IMR-90 (cell line): ENCODE data around the gene KCNAB1. TPM values are rescaled to one million over a fixed set of nuclear protein-coding genes. Genes with fewer than 3 reads are reported as not detected.

Experiments used
- ATAC-seq: fragments of 200-7000 bp; cut with Tn5 transposase; 2 replicates; pipeline ENCODE4 v1.9.1; 2020; ENCODE audit warnings: low read depth, mild to moderate bottlenecking, moderate library complexity
- BruUV-seq: library from RNA; stranded (reverse); fragments of 400-500 nt; replicated peaks from 2 replicates; lab custom pipeline; 2021; lab: Mats Ljungman, UMichigan
- CTCF ChIA-PET: fragments of 300-600 bp; formaldehyde crosslinking; extraction: SDS; loops from one replicate; lab custom pipeline; 2021; ENCODE audit warnings: antibody characterized with exemption; lab: Yijun Ruan, JAX
- POLR2A ChIA-PET: fragments of 300-600 bp; sonication (Branson Sonifier 250); formaldehyde crosslinking; loops from one replicate; lab custom pipeline; 2022; ENCODE audit warnings: antibody characterized with exemption; ENCODE audit not compliant: unreplicated experiment; lab: Charles Lee
- DNase-seq: peaks from one replicate; pipeline ENCODE4 v3.0.0; 2013
- H2AFZ ChIP-seq: replicated peaks from 2 replicates; pipeline ENCODE3; 2013; ENCODE audit warnings: low read length, mild to moderate bottlenecking; ENCODE audit not compliant: poor library complexity
- H2AK5ac ChIP-seq: 2 replicates; pipeline ENCODE4 v1.6.1; 2013; ENCODE audit warnings: low read depth, low read length, inconsistent platforms
- H2AK9ac ChIP-seq: replicated peaks from 2 replicates; pipeline ENCODE3; 2013; ENCODE audit warnings: mild to moderate bottlenecking, low read depth, low read length, moderate library complexity; ENCODE audit not compliant: poor library complexity
- H2BK120ac ChIP-seq: 2 replicates; pipeline ENCODE4 v1.6.1; 2013; ENCODE audit warnings: low read depth, low read length, inconsistent platforms
- H2BK15ac ChIP-seq: 3 replicates; pipeline ENCODE4 v1.6.1; 2013; ENCODE audit warnings: low read depth, low read length, inconsistent platforms
- H2BK20ac ChIP-seq: 2 replicates; pipeline ENCODE4 v1.6.1; 2013; ENCODE audit warnings: low read depth, mild to moderate bottlenecking, inconsistent platforms, low read length, moderate library complexity
- H2BK5ac ChIP-seq: 2 replicates; pipeline ENCODE4 v1.6.1; 2013; ENCODE audit warnings: mild to moderate bottlenecking, low read depth, low read length, inconsistent platforms; ENCODE audit not compliant: poor library complexity, severe bottlenecking
- H3K14ac ChIP-seq: replicated peaks from 2 replicates; pipeline ENCODE4 v1.6.1; 2013; ENCODE audit warnings: low read depth, low read length, inconsistent platforms
- H3K18ac ChIP-seq: 2 replicates; pipeline ENCODE4 v1.6.1; 2013; ENCODE audit warnings: low read depth, low read length, control low read depth
- H3K23ac ChIP-seq: 2 replicates; pipeline ENCODE4 v1.6.1; 2013; ENCODE audit warnings: low read depth, low read length, inconsistent platforms
- H3K27ac ChIP-seq: 2 replicates; pipeline ENCODE4 v1.5.1; 2013; ENCODE audit warnings: mild to moderate bottlenecking, control low read depth, low read length; ENCODE audit not compliant: insufficient read depth
- H3K27me3 ChIP-seq: 2 replicates; pipeline ENCODE4 v1.6.1; 2013; ENCODE audit warnings: low read length; ENCODE audit not compliant: control insufficient read depth, insufficient read depth
- H3K36me3 ChIP-seq: 2 replicates; pipeline ENCODE4 v1.6.1; 2013; ENCODE audit warnings: low read length, mixed read lengths; ENCODE audit not compliant: control insufficient read depth, insufficient read depth
- H3K4ac ChIP-seq: 2 replicates; pipeline ENCODE4 v1.6.1; 2013; ENCODE audit warnings: low read depth, low read length, inconsistent platforms
- H3K4me1 ChIP-seq: 2 replicates; pipeline ENCODE4 v1.6.1; 2013; ENCODE audit warnings: low read length, mixed read lengths; ENCODE audit not compliant: control insufficient read depth, insufficient read depth
- H3K4me2 ChIP-seq: 2 replicates; pipeline ENCODE4 v1.6.1; 2013; ENCODE audit warnings: low read depth, mild to moderate bottlenecking, control low read depth, low read length, moderate library complexity
- H3K4me3 ChIP-seq: 2 replicates; pipeline ENCODE4 v1.5.1; 2013; ENCODE audit warnings: low read depth, mild to moderate bottlenecking, control low read depth, low read length, moderate library complexity; ENCODE audit not compliant: insufficient read depth
- H3K56ac ChIP-seq: 2 replicates; pipeline ENCODE4 v1.6.1; 2013; ENCODE audit warnings: low read length, inconsistent platforms; ENCODE audit not compliant: insufficient read depth; ENCODE audit errors: extremely low read depth
- H3K79me1 ChIP-seq, 2 experiments: 2 replicates each; pipeline ENCODE4 v1.6.1; 2013; ENCODE audit warnings: low read length in 2 of 2, inconsistent platforms in 1 of 2, low read depth in 1 of 2
- H3K9ac ChIP-seq: 2 replicates; pipeline ENCODE4 v1.6.1; 2013; ENCODE audit warnings: low read depth, low read length, control low read depth
- H3K9me1 ChIP-seq: 2 replicates; pipeline ENCODE4 v1.6.1; 2013; ENCODE audit warnings: low read length, inconsistent platforms; ENCODE audit not compliant: insufficient read depth
- H3K9me3 ChIP-seq: 2 replicates; pipeline ENCODE4 v1.6.1; 2013; ENCODE audit warnings: low read length; ENCODE audit not compliant: control insufficient read depth, insufficient read depth
- H4K20me1 ChIP-seq: 2 replicates; pipeline ENCODE4 v1.6.1; 2013; ENCODE audit warnings: low read length, inconsistent platforms; ENCODE audit not compliant: insufficient read depth
- H4K5ac ChIP-seq: 2 replicates; pipeline ENCODE4 v1.6.1; 2013; ENCODE audit warnings: mild to moderate bottlenecking, low read depth, low read length, control low read depth
- H4K8ac ChIP-seq, 2 experiments: 2 replicates each; pipeline ENCODE4 v1.6.1; 2013; ENCODE audit warnings: low read depth in 2 of 2, low read length in 2 of 2, control low read depth in 1 of 2, inconsistent platforms in 1 of 2
- H4K91ac ChIP-seq: 2 replicates; pipeline ENCODE4 v1.6.1; 2013; ENCODE audit warnings: low read depth, low read length, inconsistent platforms; ENCODE audit not compliant: insufficient read depth
- BHLHE40 ChIP-seq: fragments of 150-350 bp; IDR thresholded peaks from 2 replicates; pipeline ENCODE4 v1.6.1; 2016; ENCODE audit warnings: mild to moderate bottlenecking, low read depth, low read length
- CEBPB ChIP-seq: IDR thresholded peaks from 2 replicates; pipeline ENCODE4 v1.6.1; 2012; ENCODE audit warnings: low read depth, low read length, improper control_type of control experiment
- CHD1 ChIP-seq: IDR thresholded peaks from 2 replicates; pipeline ENCODE4 v1.6.1; 2012; ENCODE audit warnings: low read depth, low read length, improper control_type of control experiment
- FOS ChIP-seq: fragments of 150-350 bp; IDR thresholded peaks from 2 replicates; pipeline ENCODE4 v1.6.1; 2016; ENCODE audit warnings: low read depth, low read length
- POLR2A ChIP-seq: IDR thresholded peaks from 2 replicates; pipeline ENCODE4 v1.6.1; 2012; ENCODE audit warnings: mild to moderate bottlenecking, low read depth, low read length
- RAD21 ChIP-seq: IDR thresholded peaks from 2 replicates; pipeline ENCODE4 v1.6.1; 2012; ENCODE audit warnings: low read length, improper control_type of control experiment
- RCOR1 ChIP-seq: IDR thresholded peaks from 2 replicates; pipeline ENCODE4 v1.6.1; 2012; ENCODE audit warnings: mild to moderate bottlenecking, low read length, improper control_type of control experiment; ENCODE audit not compliant: insufficient replicate concordance
- RFX5 ChIP-seq: IDR thresholded peaks from 2 replicates; pipeline ENCODE4 v1.8.0; 2012; ENCODE audit warnings: low read depth, mild to moderate bottlenecking, low read length, moderate library complexity
- WGBS, 2 experiments: methylation state at CpG; one replicate each; pipeline versions ENCODE4 v1.1.5 to v1.1.7; 2013; ENCODE audit warnings: missing lambda C conversion rate in 2 of 2; ENCODE audit not compliant: insufficient read length in 1 of 2; ENCODE audit errors: extremely low coverage in 2 of 2; 5-methylcytosine and 5-hydroxymethylcytosine counted together
- dilution Hi-C: fragments of 300-500 bp; cut with HindIII; formaldehyde crosslinking; loops from one replicate; pipeline ENCODE4 v1.14.3; 2018; ENCODE audit warnings: low sequenced_read_pairs; ENCODE audit not compliant: unreplicated experiment
- in situ Hi-C: fragments of 300-500 bp; cut with MboI; formaldehyde crosslinking; loops from 3 replicates; pipeline ENCODE4 v1.14.3; 2019; ENCODE audit warnings: low sequenced_read_pairs, inconsistent platforms, mixed read lengths
- intact Hi-C: fragments of 100-400 bp; cut with micrococcal nuclease; formaldehyde crosslinking; loops from 2 replicates; pipeline ENCODE4 v1.10.0; 2022
- polyA plus RNA-seq, 3 experiments: library from polyadenylated mRNA; depleted of rRNA; stranded (reverse); fragments of >200 nt; gene quantifications; 2 replicates each; pipeline ENCODE4 v1.2.3, GENCODE V29; 2012; ENCODE audit warnings: low replicate concordance in 1 of 3
- total RNA-seq: library from RNA; depleted of rRNA; stranded (reverse); fragments of >200 nt; gene quantifications from 2 replicates; pipeline ENCODE4 v1.2.3, GENCODE V29; 2012
- TF ChIP-seq, protein P1 (sequence below): fragments of 150-350 bp; IDR thresholded peaks from 2 replicates; pipeline ENCODE4 v1.6.1; 2017; ENCODE audit warnings: mild to moderate bottlenecking, antibody characterized with exemption, low read length, low read depth

The KCNAB1 gene
- total and polyA plus RNA-seq, 2 of the 4 experiments (the other 2 are of a cell fraction) = under 0.01 to 0.07 TPM

DNA sequence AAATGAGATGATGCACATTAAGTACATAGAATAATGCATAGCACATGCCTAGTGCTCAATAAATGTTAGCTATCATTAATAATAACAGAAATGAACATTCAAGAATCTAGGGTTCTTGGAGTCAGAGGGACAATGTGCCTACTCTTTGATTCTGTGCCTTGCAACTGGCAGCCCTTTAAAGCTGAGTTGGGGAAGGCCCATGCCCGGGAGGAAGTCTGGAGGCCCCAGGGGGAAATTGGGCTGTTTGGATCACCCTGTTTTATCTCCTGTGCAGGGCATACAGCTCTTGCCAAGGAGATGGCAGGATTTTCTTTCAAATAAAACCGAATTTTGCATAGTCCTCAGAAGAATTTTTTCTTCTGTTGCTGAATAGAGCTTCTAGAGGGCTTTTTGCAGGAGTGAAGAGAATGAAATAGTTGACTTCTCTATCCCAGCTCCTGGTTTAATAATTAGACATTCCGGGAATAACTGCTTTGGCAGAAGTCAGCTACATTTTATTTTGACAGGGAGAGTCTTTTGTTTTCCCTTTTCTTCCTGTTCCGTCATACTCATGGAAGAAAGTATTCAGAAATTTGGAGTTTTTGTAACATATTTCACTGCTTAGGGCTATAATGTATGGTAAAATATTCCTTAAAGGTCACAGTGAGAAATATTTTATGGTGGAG lies 18.0 kb upstream of the KCNAB1 start:
- H4K91ac ChIP-seq = no peak overlapping the region
- no peak overlapping the region for H4K5ac ChIP-seq
- 20% methylated on average over 1 of the region's 4 CpGs; no CpG with 5 or more reads in 1 of the 2 experiments for WGBS, 2 experiments
- H2AK9ac ChIP-seq = no peak overlapping the region
- no peaks in the 10 kb centered on the region for H3K9me1 ChIP-seq
- no peak overlapping the region for H3K9ac ChIP-seq
- H2BK20ac ChIP-seq = no peak overlapping the region
- no peak overlapping the region for H2AFZ ChIP-seq
- no peak overlapping the region for H3K4ac ChIP-seq
- no peak overlapping the region for H3K56ac ChIP-seq
- no peak overlapping the region for H2AK5ac ChIP-seq
- no TSS peak for BruUV-seq
- CTCF ChIA-PET = interaction anchor here (1.0 kb wide), 1 partner anchor 14 kb away, joined by 4 read pairs; no protein-coding TSS in a partner anchor
- no peak overlapping the region for H3K14ac ChIP-seq
- H3K18ac ChIP-seq = no peak overlapping the region
- ATAC-seq (no peak), DNase-seq (no peak)
- no peaks in the 10 kb centered on the region for H3K27me3 ChIP-seq
- H4K8ac ChIP-seq = no peak overlapping the region
- dilution Hi-C loops (no loop called here), in situ Hi-C loops (no loop called here), intact Hi-C loops (no loop called here)
- no peaks in the 10 kb centered on the region for H3K36me3 ChIP-seq
- no peak overlapping the region for H3K23ac ChIP-seq
- H4K20me1 ChIP-seq = no peaks in the 10 kb centered on the region
- TF ChIP-seq BHLHE40 = no peak
- TF ChIP-seq CHD1 = no peak
- TF ChIP-seq POLR2A = no peak
- no peak for TF ChIP-seq FOS
- TF ChIP-seq RFX5 = no peak
- no peak for TF ChIP-seq RCOR1
- TF ChIP-seq RAD21 = no peak
- TF ChIP-seq CEBPB = no peak
- TF ChIP-seq, protein P1, sequence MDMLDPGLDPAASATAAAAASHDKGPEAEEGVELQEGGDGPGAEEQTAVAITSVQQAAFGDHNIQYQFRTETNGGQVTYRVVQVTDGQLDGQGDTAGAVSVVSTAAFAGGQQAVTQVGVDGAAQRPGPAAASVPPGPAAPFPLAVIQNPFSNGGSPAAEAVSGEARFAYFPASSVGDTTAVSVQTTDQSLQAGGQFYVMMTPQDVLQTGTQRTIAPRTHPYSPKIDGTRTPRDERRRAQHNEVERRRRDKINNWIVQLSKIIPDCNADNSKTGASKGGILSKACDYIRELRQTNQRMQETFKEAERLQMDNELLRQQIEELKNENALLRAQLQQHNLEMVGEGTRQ = no peak
- no peaks in the 10 kb centered on the region for H3K79me1 ChIP-seq
- H2BK15ac ChIP-seq = no peak overlapping the region
- POLR2A ChIA-PET = no interaction called here
- no peak overlapping the region for H2BK120ac ChIP-seq
- no peak overlapping the region for H3K4me3 ChIP-seq
- H2BK5ac ChIP-seq = no peak overlapping the region
- H3K4me1 ChIP-seq = no peaks in the 10 kb centered on the region
- no peak overlapping the region for H3K4me2 ChIP-seq
- no peak overlapping the region for H3K27ac ChIP-seq
- no peaks in the 10 kb centered on the region for H3K9me3 ChIP-seq
